GM23338 (cell line): ENCODE measurements around the gene UBE2G2. TPM values are rescaled to one million over a fixed set of nuclear protein-coding genes. Genes with fewer than 3 reads are reported as not detected.

ENCODE experiments used
- ATAC-seq: fragments of 200-7000 bp; cut with Tn5 transposase; 3 replicates; pipeline ENCODE4 v1.9.1; 2020
- DNase-seq: peaks from one replicate; pipeline ENCODE4 v3.0.0-alpha.2; 2015; ENCODE audit warnings: low spot score
- H2AFZ ChIP-seq: fragments of 200-600 bp; sonication (generic); 2 replicates; pipeline ENCODE4 v1.8.0; 2016; ENCODE audit warnings: antibody characterized with exemption, mild to moderate bottlenecking, moderate library complexity
- H3F3A ChIP-seq: fragments of 200-600 bp; sonication (generic); replicated peaks from 2 replicates; pipeline ENCODE4 v1.8.0; 2017; ENCODE audit warnings: antibody characterized with exemption, mixed run types, low read depth
- H3K27ac ChIP-seq: fragments of 200-600 bp; sonication (generic); 2 replicates; pipeline ENCODE4 v1.6.1; 2016; ENCODE audit warnings: low read depth
- H3K27me3 ChIP-seq: fragments of 200-600 bp; sonication (generic); 2 replicates; pipeline ENCODE4 v1.8.0; 2016; ENCODE audit warnings: mild to moderate bottlenecking, mixed run types, moderate library complexity; ENCODE audit not compliant: insufficient read depth
- H3K36me3 ChIP-seq: fragments of 200-600 bp; sonication (generic); 2 replicates; pipeline ENCODE4 v1.8.0; 2016; ENCODE audit warnings: mild to moderate bottlenecking; ENCODE audit not compliant: insufficient read depth
- H3K4me1 ChIP-seq: fragments of 200-600 bp; sonication (generic); 2 replicates; pipeline ENCODE4 v1.8.0; 2016; ENCODE audit warnings: mild to moderate bottlenecking, moderate library complexity; ENCODE audit not compliant: insufficient read depth
- H3K4me2 ChIP-seq: fragments of 200-600 bp; sonication (generic); 2 replicates; pipeline ENCODE4 v1.7.1; 2017; ENCODE audit warnings: mixed run types
- H3K4me3 ChIP-seq: fragments of 200-600 bp; sonication (generic); 2 replicates; pipeline ENCODE4 v1.6.1; 2016; ENCODE audit warnings: mixed run types
- H3K79me2 ChIP-seq: fragments of 200-600 bp; sonication (generic); replicated peaks from 2 replicates; pipeline ENCODE4 v1.8.0; 2017; ENCODE audit warnings: mild to moderate bottlenecking; ENCODE audit not compliant: insufficient read depth
- H3K9me2 ChIP-seq: fragments of 200-600 bp; sonication (generic); 2 replicates; pipeline ENCODE4 v1.8.0; 2017; ENCODE audit not compliant: insufficient read depth
- H4K20me1 ChIP-seq: fragments of 200-600 bp; sonication (generic); replicated peaks from 2 replicates; pipeline ENCODE4 v1.8.0; 2017; ENCODE audit warnings: mild to moderate bottlenecking; ENCODE audit not compliant: insufficient read depth
- H3K27ac Mint-ChIP-seq: 2 replicates; pipeline ENCODE4 v1.8.0; 2020; ENCODE audit warnings: inconsistent platforms, mild to moderate bottlenecking, moderate library complexity, mixed read lengths
- H3K27me3 Mint-ChIP-seq: 3 replicates; pipeline ENCODE4 v1.8.0; 2022; ENCODE audit warnings: low read depth, mild to moderate bottlenecking, moderate library complexity, mixed read lengths, inconsistent platforms; ENCODE audit not compliant: insufficient read depth, poor library complexity
- H3K36me3 Mint-ChIP-seq: 3 replicates; pipeline ENCODE4 v1.8.0; 2021; ENCODE audit warnings: low read depth, mild to moderate bottlenecking, inconsistent platforms, moderate library complexity, mixed read lengths
- H3K4me1 Mint-ChIP-seq: 3 replicates; pipeline ENCODE4 v1.8.0; 2020; ENCODE audit warnings: mild to moderate bottlenecking, inconsistent platforms, mixed read lengths
- H3K4me3 Mint-ChIP-seq: 3 replicates; pipeline ENCODE4 v1.8.0; 2021; ENCODE audit warnings: moderate library complexity, mild to moderate bottlenecking, inconsistent platforms, mixed read lengths
- H3K9me3 Mint-ChIP-seq: 3 replicates; pipeline ENCODE4 v1.8.0; 2020; ENCODE audit warnings: moderate library complexity, mild to moderate bottlenecking, inconsistent platforms, mixed read lengths
- CREB1 ChIP-seq: fragments of 250-450 bp; sonication (Bioruptor Pico); IDR thresholded peaks from 2 replicates; pipeline ENCODE4 v1.5.0; 2020; ENCODE audit warnings: low read depth, mild to moderate bottlenecking, moderate library complexity
- CTCF ChIP-seq, 2 experiments: fragments of 200-600 bp in 1 of 2; sonication (generic) in 1 of 2; conservative IDR thresholded peaks; 2 replicates each; pipeline versions ENCODE4 v1.5.1 to v1.6.1; 2016 to 2017; ENCODE audit warnings: antibody characterized with exemption in 2 of 2, low read depth in 2 of 2, mild to moderate bottlenecking in 2 of 2, moderate library complexity in 1 of 2
- EZH2 ChIP-seq: fragments of 200-600 bp; sonication (generic); IDR thresholded peaks from one replicate; pipeline ENCODE4 v1.8.0; 2017; ENCODE audit warnings: antibody characterized with exemption, mild to moderate bottlenecking, low read depth; ENCODE audit not compliant: unreplicated experiment
- JUNB ChIP-seq: IDR thresholded peaks from one replicate; pipeline ENCODE4 v1.6.1; 2016; ENCODE audit warnings: antibody characterized with exemption; ENCODE audit not compliant: unreplicated experiment
- NANOG ChIP-seq: IDR thresholded peaks from 2 replicates; pipeline ENCODE4 v1.6.1; 2016; ENCODE audit warnings: antibody characterized with exemption, borderline replicate concordance
- POLR2AphosphoS5 ChIP-seq: IDR thresholded peaks from 2 replicates; pipeline ENCODE4 v1.6.1; 2016; ENCODE audit warnings: antibody characterized with exemption, low read depth
- REST ChIP-seq: IDR thresholded peaks from one replicate; pipeline ENCODE4 v1.6.1; 2018; ENCODE audit warnings: antibody characterized with exemption; ENCODE audit not compliant: unreplicated experiment
- STAT1 ChIP-seq: IDR thresholded peaks from one replicate; pipeline ENCODE4 v1.6.1; 2016; ENCODE audit warnings: antibody characterized with exemption; ENCODE audit not compliant: unreplicated experiment
- ZNF114 ChIP-seq: fragments of 250-450 bp; sonication (Bioruptor Pico); IDR thresholded peaks from 2 replicates; pipeline ENCODE4 v1.5.0; 2020; ENCODE audit warnings: mild to moderate bottlenecking, moderate library complexity
- ZNF331 ChIP-seq: fragments of 250-450 bp; sonication (Bioruptor Pico); IDR thresholded peaks from 2 replicates; pipeline ENCODE4 v1.5.0; 2020; ENCODE audit warnings: low read depth, mild to moderate bottlenecking, moderate library complexity
- polyA plus RNA-seq: library from polyadenylated mRNA; unstranded; fragments of >200 nt; fragmentation: Nextera tagmentation; extraction: Ambion mirVana; gene quantifications from 2 replicates; pipeline ENCODE4 v1.2.1, GENCODE V29; 2016
- total RNA-seq: library from RNA; depleted of rRNA; stranded (reverse); fragments of >200 nt; shearing (Covaris generic); gene quantifications from 2 replicates; pipeline ENCODE4 v1.2.3, GENCODE V29; 2014

Gene UBE2G2
- total and polyA plus RNA-seq, 2 experiments from 2014 or later: 66.4 to 100 TPM

- Histone ChIP-seq H3K4me1 (0 out of 2 replicates have a peak, but pooled peaks cover 4% of the 10 kb centered on the region), H3K27ac (no peak within 1 kb of the TSS), H3K36me3 (0 out of 2 replicates have a peak, but pooled peaks cover 6% of the 10 kb centered on the region), H3K4me3 (peak within 1 kb of the TSS; percentile 79), H3K27me3 (0 out of 2 replicates have a peak, but pooled peaks cover 8% of the 10 kb centered on the region), H3F3A (no peaks in the 10 kb centered on the region), H3K79me2 (peaks cover 36% of the 10 kb centered on the region), H3K4me2 (peak within 1 kb of the TSS; percentile 84), H2AFZ (peak within 1 kb of the TSS; percentile 59; the same call in 1 of the 2 replicates), H3K9me2 (no peaks in the 10 kb centered on the region), H4K20me1 (peaks cover 10% of the 10 kb centered on the region)
- H3K27ac Mint-ChIP-seq: no peak within 1 kb of the TSS
- 0 out of 4 replicates have a peak, but pooled peaks of 1 of the 2 experiments have one; percentile 4 for TF ChIP-seq CTCF (conservative IDR thresholded peaks at IDR 0.05; ENCODE audit: low read depth in 2 of 2)
- peak; percentile 36 for TF ChIP-seq CREB1
- peak; percentile 33 for TF ChIP-seq POLR2AphosphoS5
- no peak for TF ChIP-seq NANOG
- peak; percentile 87 for TF ChIP-seq ZNF114
- TF ChIP-seq REST: no peak
- H3K36me3 Mint-ChIP-seq: peaks cover 29% of the 10 kb centered on the region
- H3K9me3 Mint-ChIP-seq: peaks cover 37% of the 10 kb centered on the region
- peak within 1 kb of the TSS; percentile 71 for H3K4me3 Mint-ChIP-seq
- H3K4me1 Mint-ChIP-seq: peaks cover 10% of the 10 kb centered on the region
- H3K27me3 Mint-ChIP-seq: peaks cover 24% of the 10 kb centered on the region
- ATAC-seq (peak; percentile 56), DNase-seq (peak; percentile 81)
Measured at GRCh38 chr21:44817914-44818639, 16.5 kb upstream of the UBE2G2 start, which contains the start of gene SUMO3. SUMO3 (minus strand) TSS chr21:44818062; CDS start chr21:44817968, 94 bp downstream.

GRCh38 chr21:44817506-44817880 is 15.9 kb upstream of the UBE2G2 start:
- Histone ChIP-seq H3K27me3 (0 out of 2 replicates have a peak, but pooled peaks cover 8% of the 10 kb centered on the region), H4K20me1 (peaks cover 11% of the 10 kb centered on the region), H2AFZ (no peak overlapping the region), H3K4me2 (peak overlapping the region; percentile 84), H3K36me3 (0 out of 2 replicates have a peak, but pooled peaks cover 6% of the 10 kb centered on the region), H3K4me3 (peak overlapping the region; percentile 79), H3K27ac (no peak overlapping the region), H3F3A (no peaks in the 10 kb centered on the region), H3K9me2 (no peaks in the 10 kb centered on the region), H3K79me2 (peaks cover 42% of the 10 kb centered on the region), H3K4me1 (0 out of 2 replicates have a peak, but pooled peaks cover 4% of the 10 kb centered on the region)
- no peak overlapping the region for H3K27ac Mint-ChIP-seq
- H3K27me3 Mint-ChIP-seq: peaks cover 24% of the 10 kb centered on the region
- ATAC-seq (peak; percentile 66), DNase-seq (peak; percentile 91)
- H3K9me3 Mint-ChIP-seq: peaks cover 32% of the 10 kb centered on the region
- peaks cover 10% of the 10 kb centered on the region for H3K4me1 Mint-ChIP-seq
- H3K4me3 Mint-ChIP-seq: peak overlapping the region; percentile 71
- H3K36me3 Mint-ChIP-seq: peaks cover 26% of the 10 kb centered on the region
- TF ChIP-seq EZH2 (no peak), NANOG (no peak), JUNB (no peak), ZNF331 (no peak), STAT1 (no peak), REST (no peak), CREB1 (no peak), CTCF (conservative IDR thresholded peaks at IDR 0.05; ENCODE audit: low read depth in 2 of 2) (no peak; a peak in 1 of 4 replicates), POLR2AphosphoS5 (no peak; the same call in 1 of the 2 replicates)
